IMR-90 (cell line): ENCODE measurements around the gene SGMS1. TPM values are rescaled to one million over a fixed set of nuclear protein-coding genes. Genes with fewer than 3 reads are reported as not detected.
A peak's percentile ranks its signal among the peaks of the same experiment; 100 is the strongest.

Experiments
- ATAC-seq: fragments of 200-7000 bp; cut with Tn5 transposase; 2 replicates; pipeline ENCODE4 v1.9.1; 2020; ENCODE audit warnings: low read depth, mild to moderate bottlenecking, moderate library complexity
- BruUV-seq: library from RNA; stranded (reverse); fragments of 400-500 nt; replicated peaks from 2 replicates; lab custom pipeline; 2021; lab: Mats Ljungman, UMichigan
- CTCF ChIA-PET: fragments of 300-600 bp; formaldehyde crosslinking; extraction: SDS; loops from one replicate; lab custom pipeline; 2021; ENCODE audit warnings: antibody characterized with exemption; lab: Yijun Ruan, JAX
- POLR2A ChIA-PET: fragments of 300-600 bp; sonication (Branson Sonifier 250); formaldehyde crosslinking; loops from one replicate; lab custom pipeline; 2022; ENCODE audit warnings: antibody characterized with exemption; ENCODE audit not compliant: unreplicated experiment; lab: Charles Lee
- DNase-seq: peaks from one replicate; pipeline ENCODE4 v3.0.0; 2013
- H2AFZ ChIP-seq: replicated peaks from 2 replicates; pipeline ENCODE3; 2013; ENCODE audit warnings: low read length, mild to moderate bottlenecking; ENCODE audit not compliant: poor library complexity
- H2AK5ac ChIP-seq: 2 replicates; pipeline ENCODE4 v1.6.1; 2013; ENCODE audit warnings: low read depth, low read length, inconsistent platforms
- H2AK9ac ChIP-seq: replicated peaks from 2 replicates; pipeline ENCODE3; 2013; ENCODE audit warnings: mild to moderate bottlenecking, low read depth, low read length, moderate library complexity; ENCODE audit not compliant: poor library complexity
- H2BK120ac ChIP-seq: 2 replicates; pipeline ENCODE4 v1.6.1; 2013; ENCODE audit warnings: low read depth, low read length, inconsistent platforms
- H2BK15ac ChIP-seq: 3 replicates; pipeline ENCODE4 v1.6.1; 2013; ENCODE audit warnings: low read depth, low read length, inconsistent platforms
- H2BK20ac ChIP-seq: 2 replicates; pipeline ENCODE4 v1.6.1; 2013; ENCODE audit warnings: low read depth, mild to moderate bottlenecking, inconsistent platforms, low read length, moderate library complexity
- H2BK5ac ChIP-seq: 2 replicates; pipeline ENCODE4 v1.6.1; 2013; ENCODE audit warnings: mild to moderate bottlenecking, low read depth, low read length, inconsistent platforms; ENCODE audit not compliant: poor library complexity, severe bottlenecking
- H3K14ac ChIP-seq: replicated peaks from 2 replicates; pipeline ENCODE4 v1.6.1; 2013; ENCODE audit warnings: low read depth, low read length, inconsistent platforms
- H3K18ac ChIP-seq: 2 replicates; pipeline ENCODE4 v1.6.1; 2013; ENCODE audit warnings: low read depth, low read length, control low read depth
- H3K23ac ChIP-seq: 2 replicates; pipeline ENCODE4 v1.6.1; 2013; ENCODE audit warnings: low read depth, low read length, inconsistent platforms
- H3K27ac ChIP-seq: 2 replicates; pipeline ENCODE4 v1.5.1; 2013; ENCODE audit warnings: mild to moderate bottlenecking, control low read depth, low read length; ENCODE audit not compliant: insufficient read depth
- H3K27me3 ChIP-seq: 2 replicates; pipeline ENCODE4 v1.6.1; 2013; ENCODE audit warnings: low read length; ENCODE audit not compliant: control insufficient read depth, insufficient read depth
- H3K36me3 ChIP-seq: 2 replicates; pipeline ENCODE4 v1.6.1; 2013; ENCODE audit warnings: low read length, mixed read lengths; ENCODE audit not compliant: control insufficient read depth, insufficient read depth
- H3K4ac ChIP-seq: 2 replicates; pipeline ENCODE4 v1.6.1; 2013; ENCODE audit warnings: low read depth, low read length, inconsistent platforms
- H3K4me1 ChIP-seq: 2 replicates; pipeline ENCODE4 v1.6.1; 2013; ENCODE audit warnings: low read length, mixed read lengths; ENCODE audit not compliant: control insufficient read depth, insufficient read depth
- H3K4me2 ChIP-seq: 2 replicates; pipeline ENCODE4 v1.6.1; 2013; ENCODE audit warnings: low read depth, mild to moderate bottlenecking, control low read depth, low read length, moderate library complexity
- H3K4me3 ChIP-seq: 2 replicates; pipeline ENCODE4 v1.5.1; 2013; ENCODE audit warnings: low read depth, mild to moderate bottlenecking, control low read depth, low read length, moderate library complexity; ENCODE audit not compliant: insufficient read depth
- H3K56ac ChIP-seq: 2 replicates; pipeline ENCODE4 v1.6.1; 2013; ENCODE audit warnings: low read length, inconsistent platforms; ENCODE audit not compliant: insufficient read depth; ENCODE audit errors: extremely low read depth
- H3K79me1 ChIP-seq, 2 experiments: 2 replicates each; pipeline ENCODE4 v1.6.1; 2013; ENCODE audit warnings: low read length in 2 of 2, inconsistent platforms in 1 of 2, low read depth in 1 of 2
- H3K9ac ChIP-seq: 2 replicates; pipeline ENCODE4 v1.6.1; 2013; ENCODE audit warnings: low read depth, low read length, control low read depth
- H3K9me1 ChIP-seq: 2 replicates; pipeline ENCODE4 v1.6.1; 2013; ENCODE audit warnings: low read length, inconsistent platforms; ENCODE audit not compliant: insufficient read depth
- H3K9me3 ChIP-seq: 2 replicates; pipeline ENCODE4 v1.6.1; 2013; ENCODE audit warnings: low read length; ENCODE audit not compliant: control insufficient read depth, insufficient read depth
- H4K20me1 ChIP-seq: 2 replicates; pipeline ENCODE4 v1.6.1; 2013; ENCODE audit warnings: low read length, inconsistent platforms; ENCODE audit not compliant: insufficient read depth
- H4K5ac ChIP-seq: 2 replicates; pipeline ENCODE4 v1.6.1; 2013; ENCODE audit warnings: mild to moderate bottlenecking, low read depth, low read length, control low read depth
- H4K8ac ChIP-seq, 2 experiments: 2 replicates each; pipeline ENCODE4 v1.6.1; 2013; ENCODE audit warnings: low read depth in 2 of 2, low read length in 2 of 2, control low read depth in 1 of 2, inconsistent platforms in 1 of 2
- H4K91ac ChIP-seq: 2 replicates; pipeline ENCODE4 v1.6.1; 2013; ENCODE audit warnings: low read depth, low read length, inconsistent platforms; ENCODE audit not compliant: insufficient read depth
- CEBPB ChIP-seq: IDR thresholded peaks from 2 replicates; pipeline ENCODE4 v1.6.1; 2012; ENCODE audit warnings: low read depth, low read length, improper control_type of control experiment
- FOS ChIP-seq: fragments of 150-350 bp; IDR thresholded peaks from 2 replicates; pipeline ENCODE4 v1.6.1; 2016; ENCODE audit warnings: low read depth, low read length
- MAFK ChIP-seq: IDR thresholded peaks from 2 replicates; pipeline ENCODE4 v1.6.1; 2012; ENCODE audit warnings: low read depth, low read length, improper control_type of control experiment
- MAZ ChIP-seq: IDR thresholded peaks from 2 replicates; pipeline ENCODE4 v1.6.1; 2012; ENCODE audit warnings: low read depth, mild to moderate bottlenecking, low read length, improper control_type of control experiment, moderate library complexity, borderline replicate concordance
- MXI1 ChIP-seq: IDR thresholded peaks from 2 replicates; pipeline ENCODE4 v1.6.1; 2012; ENCODE audit warnings: low read depth, mild to moderate bottlenecking, low read length, moderate library complexity, borderline replicate concordance
- POLR2A ChIP-seq: IDR thresholded peaks from 2 replicates; pipeline ENCODE4 v1.6.1; 2012; ENCODE audit warnings: mild to moderate bottlenecking, low read depth, low read length
- RAD21 ChIP-seq: IDR thresholded peaks from 2 replicates; pipeline ENCODE4 v1.6.1; 2012; ENCODE audit warnings: low read length, improper control_type of control experiment
- RCOR1 ChIP-seq: IDR thresholded peaks from 2 replicates; pipeline ENCODE4 v1.6.1; 2012; ENCODE audit warnings: mild to moderate bottlenecking, low read length, improper control_type of control experiment; ENCODE audit not compliant: insufficient replicate concordance
- RFX5 ChIP-seq: IDR thresholded peaks from 2 replicates; pipeline ENCODE4 v1.8.0; 2012; ENCODE audit warnings: low read depth, mild to moderate bottlenecking, low read length, moderate library complexity
- SMC3 ChIP-seq: fragments of 150-350 bp; IDR thresholded peaks from 2 replicates; pipeline ENCODE4 v1.6.1; 2016; ENCODE audit warnings: low read depth, mild to moderate bottlenecking, antibody characterized with exemption, low read length, moderate library complexity
- USF2 ChIP-seq: fragments of 150-350 bp; IDR thresholded peaks from 2 replicates; pipeline ENCODE4 v1.6.1; 2017; ENCODE audit warnings: mild to moderate bottlenecking, antibody characterized with exemption, low read length, low read depth
- WGBS, 2 experiments: methylation state at CpG; one replicate each; pipeline versions ENCODE4 v1.1.5 to v1.1.7; 2013; ENCODE audit warnings: missing lambda C conversion rate in 2 of 2; ENCODE audit not compliant: insufficient read length in 1 of 2; ENCODE audit errors: extremely low coverage in 2 of 2; 5-methylcytosine and 5-hydroxymethylcytosine counted together
- dilution Hi-C: fragments of 300-500 bp; cut with HindIII; formaldehyde crosslinking; loops from one replicate; pipeline ENCODE4 v1.14.3; 2018; ENCODE audit warnings: low sequenced_read_pairs; ENCODE audit not compliant: unreplicated experiment
- in situ Hi-C: fragments of 300-500 bp; cut with MboI; formaldehyde crosslinking; loops from 3 replicates; pipeline ENCODE4 v1.14.3; 2019; ENCODE audit warnings: low sequenced_read_pairs, inconsistent platforms, mixed read lengths
- intact Hi-C: fragments of 100-400 bp; cut with micrococcal nuclease; formaldehyde crosslinking; loops from 2 replicates; pipeline ENCODE4 v1.10.0; 2022
- polyA plus RNA-seq, 3 experiments: library from polyadenylated mRNA; depleted of rRNA; stranded (reverse); fragments of >200 nt; gene quantifications; 2 replicates each; pipeline ENCODE4 v1.2.3, GENCODE V29; 2012; ENCODE audit warnings: low replicate concordance in 1 of 3
- total RNA-seq: library from RNA; depleted of rRNA; stranded (reverse); fragments of >200 nt; gene quantifications from 2 replicates; pipeline ENCODE4 v1.2.3, GENCODE V29; 2012

SGMS1 gene
- total and polyA plus RNA-seq, 2 of the 4 experiments (the other 2 are of a cell fraction): 9.8 to 30.8 TPM

- Histone ChIP-seq H2BK15ac (peak overlapping the region; percentile 58; the same call in 1 of the 3 replicates), H3K56ac (no peak overlapping the region; the same call in 1 of the 2 replicates), H2AK9ac (no peak overlapping the region), H4K91ac (0 out of 2 replicates have a peak overlapping the region, but pooled peaks have one; percentile 53), H3K4me2 (no peak overlapping the region), H2BK20ac (peak overlapping the region; percentile 92), H3K36me3 (0 out of 2 replicates have a peak, but pooled peaks cover 1% of the 10 kb centered on the region), H3K79me1 (peaks cover 28 to 45% of the 10 kb centered on the region in 2 experiments), H3K4me3 (no peak overlapping the region), H3K9me1 (peaks cover 12% of the 10 kb centered on the region), H3K14ac (peak overlapping the region; percentile 95), H3K4me1 (peaks cover 22% of the 10 kb centered on the region), H2BK5ac (peak overlapping the region; percentile 84), H3K23ac (peak overlapping the region; percentile 76; the same call in 1 of the 2 replicates), H3K27me3 (no peaks in the 10 kb centered on the region), H3K4ac (peak overlapping the region; percentile 97), H3K9ac (no peak overlapping the region), H3K27ac (peak overlapping the region; percentile 84; the same call in 1 of the 2 replicates), H2AK5ac (no peak overlapping the region), H3K18ac (peak overlapping the region; percentile 81), H2AFZ (no peak overlapping the region), H2BK120ac (peak overlapping the region; percentile 91), H3K9me3 (no peaks in the 10 kb centered on the region), H4K5ac (peak overlapping the region; percentile 79), H4K20me1 (peaks cover 11% of the 10 kb centered on the region; the same call in 1 of the 2 replicates), H4K8ac (peak overlapping the region in 1 of 2 experiments; percentile 71; a peak in 3 of 4 replicates)
- POLR2A ChIA-PET: interaction anchor here (0.7 kb wide), 1 partner anchor 73 kb away, joined by 3 read pairs; no protein-coding TSS in a partner anchor
- ATAC-seq: no peak
- no CpG with 5 or more reads among the region's 2 CpGs for WGBS, 2 experiments
- intact Hi-C loops: loop anchor here (1.0 to 5.0 kb wide), 4 partner anchors 55 to 133 kb away; no protein-coding TSS in a partner anchor
- CTCF ChIA-PET: interaction anchor here (1.4 kb wide), 1 partner anchor 42 kb away, joined by 3 read pairs; no protein-coding TSS in a partner anchor
- TF ChIP-seq RCOR1 (peak; percentile 39), MXI1 (no peak), RFX5 (no peak), RAD21 (no peak), MAFK (no peak), USF2 (no peak), CEBPB (no peak), FOS (0 out of 2 replicates have a peak, but pooled peaks have one; percentile 3), SMC3 (no peak), POLR2A (no peak), MAZ (no peak)
- no peak for DNase-seq
- dilution Hi-C loops: no loop called here
- in situ Hi-C loops: no loop called here
- no TSS peak for BruUV-seq
Observed at GRCh38 chr10:50551894-50552293, 71.9 kb downstream of the SGMS1 start.
